ENCODE measurements around the gene TOMM40L.

The TOMM40L gene

GRCh38 chr1:161225534-161226319 lies at the start of gene TOMM40L:
Gene TOMM40L, plus strand, starts transcription at chr1:161226060. Its CDS starts 430 bp downstream, at chr1:161226490.
- TF ChIP-seq CTCF (conservative IDR thresholded peaks at IDR 0.05): peak; percentile 69
- H3K27ac ChIP-seq: peak within 1 kb of the TSS; percentile 76

GRCh38 chr1:161176468-161177111 lies 49.3 kb upstream of the TOMM40L start:
- no peak for TF ChIP-seq CTCF (conservative IDR thresholded peaks at IDR 0.05)
- peak overlapping the region; percentile 74 for H3K27ac ChIP-seq

DNA sequence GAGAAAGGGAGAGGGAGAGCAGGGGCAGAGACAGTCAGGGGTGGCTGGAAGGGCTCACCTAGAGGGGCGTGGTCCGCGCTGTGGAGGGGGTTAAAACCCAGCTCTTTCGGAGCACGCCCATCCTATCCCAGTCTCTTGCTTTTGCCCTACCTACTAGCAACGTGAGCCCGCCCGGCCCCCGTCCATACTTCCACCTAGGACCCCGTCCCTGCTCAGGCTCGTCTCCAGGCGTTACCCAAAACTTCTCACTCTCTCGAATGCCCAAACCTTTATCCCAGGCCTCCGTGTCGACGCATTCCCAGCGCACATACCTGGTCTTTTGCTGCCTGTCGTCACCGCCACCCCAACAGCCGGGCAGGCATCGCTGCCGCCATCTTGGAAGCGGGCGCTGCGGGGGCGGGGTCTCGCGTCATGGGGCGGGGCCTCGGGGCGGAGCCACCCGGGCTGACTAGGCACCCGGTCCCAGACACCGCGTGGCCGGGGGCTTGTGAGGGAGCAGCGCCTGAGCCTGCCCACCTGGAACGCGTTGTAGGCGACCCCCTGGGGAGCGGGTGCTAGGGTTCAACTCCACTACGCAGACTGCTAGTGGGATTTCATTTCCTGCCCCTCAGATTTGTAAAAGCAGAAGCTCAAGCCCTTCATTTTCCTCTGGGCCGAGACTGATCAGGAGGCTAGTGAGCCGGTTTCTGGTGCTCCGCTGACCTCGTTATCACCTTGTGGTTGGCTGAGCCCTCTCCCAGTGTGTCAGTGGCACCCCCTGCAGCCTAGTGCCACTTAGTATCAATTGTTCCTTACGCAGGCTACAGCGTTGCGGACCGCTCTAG lies 48.5 kb upstream of the TOMM40L start, which contains the start of gene B4GALT3:
Gene B4GALT3 (minus strand): TSS at position 396 of the 824 bp plus-strand sequence. CDS start 1,447 bp downstream, outside the sequence.
- peak; percentile 19 for TF ChIP-seq CTCF (conservative IDR thresholded peaks at IDR 0.05)
- H3K27ac ChIP-seq: peak within 1 kb of the TSS; percentile 74

GRCh38 chr1:161177936-161178244 lies 48.0 kb upstream of the TOMM40L start:
- H3K27ac ChIP-seq: peak overlapping the region; percentile 74
- TF ChIP-seq CTCF (conservative IDR thresholded peaks at IDR 0.05): no peak; the same call in 1 of the 2 replicates

- no peak for TF ChIP-seq CTCF (conservative IDR thresholded peaks at IDR 0.05)
- peak overlapping the region; percentile 20; the same call in 1 of the 2 replicates for H3K27ac ChIP-seq
Observed at GRCh38 chr1:161179698-161180097, 46.2 kb upstream of the TOMM40L start.

DNA sequence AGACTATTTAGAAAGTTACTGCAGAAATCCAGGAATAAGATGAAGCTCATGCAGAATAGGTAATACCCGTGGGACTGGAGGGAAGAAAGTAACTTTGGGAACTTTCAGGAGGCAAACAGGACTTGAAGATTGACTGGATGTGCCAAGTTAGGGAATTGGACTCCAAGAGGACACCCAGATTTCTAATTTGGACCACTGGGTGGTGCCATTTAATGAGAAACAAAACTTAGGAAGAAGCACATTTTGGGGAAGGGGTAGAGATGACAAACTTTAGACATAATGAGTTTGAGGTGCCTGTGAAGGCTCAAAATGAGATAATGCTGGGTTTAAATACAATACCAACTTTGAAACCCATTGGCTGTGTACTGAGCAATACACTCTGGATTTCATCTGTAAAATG lies 45.2 kb upstream of the TOMM40L start:
- H3K27ac ChIP-seq: no peak overlapping the region
- TF ChIP-seq CTCF (conservative IDR thresholded peaks at IDR 0.05): peak; percentile 22

DNA sequence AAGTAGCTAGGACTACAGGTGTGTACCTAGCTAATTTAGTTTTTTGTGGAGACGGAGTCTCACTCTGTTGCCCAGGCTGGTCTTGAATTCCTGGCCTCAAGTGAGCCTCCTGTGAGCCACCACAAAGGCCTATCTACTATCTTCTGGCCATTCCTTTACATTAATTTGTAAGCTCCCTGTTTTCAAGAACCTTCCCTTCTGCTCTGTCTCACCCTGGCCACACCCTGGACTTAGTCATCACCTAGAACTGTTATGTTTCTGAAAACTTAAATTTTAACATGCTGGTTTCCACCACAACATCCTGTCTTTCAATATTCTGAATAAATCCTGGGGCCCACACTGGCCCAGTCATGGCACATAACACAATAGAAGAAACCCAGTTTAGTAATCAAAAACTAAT lies 43.6 kb upstream of the TOMM40L start:
- no peak for TF ChIP-seq CTCF (conservative IDR thresholded peaks at IDR 0.05)
- H3K27ac ChIP-seq: no peak overlapping the region
